ENCODE data around the gene UGGT2. TPM values are rescaled to one million over a fixed set of nuclear protein-coding genes. Genes with fewer than 3 reads are reported as not detected.

UGGT2 gene
- total RNA-seq, 2 experiments from 2014 or later = 1.8 TPM; not detected in 1

GRCh38 chr13:95906999-95907398 is 146.2 kb downstream of the UGGT2 start:
- H3K27ac ChIP-seq (ENCODE audit: low read depth, low read length, poor library complexity, severe bottlenecking) = no peak overlapping the region
- no peaks in the 10 kb centered on the region for H4K20me1 ChIP-seq (ENCODE audit: insufficient read depth, low read length)
- H3K36me3 ChIP-seq (ENCODE audit: insufficient read depth, low read length) = no peaks in the 10 kb centered on the region
- no peaks in the 10 kb centered on the region for H3K79me2 ChIP-seq (ENCODE audit: insufficient read depth, low read depth, low read length)
- no peak overlapping the region for H3K4me2 ChIP-seq (ENCODE audit: low read length)
- ChIA-PET POLR2A (no interaction called here), CTCF (ENCODE audit: unreplicated experiment) (no interaction called here)
- H3K9me2 ChIP-seq (ENCODE audit: insufficient read depth, low read length) = no peaks in the 10 kb centered on the region
- intact Hi-C loops (cut with micrococcal nuclease; ENCODE audit: unreplicated experiment) = no loop called here
- no peak overlapping the region for H3K4me3 ChIP-seq (ENCODE audit: low read depth, low read length, poor library complexity, severe bottlenecking)
- H3K4me1 ChIP-seq (ENCODE audit: insufficient read depth, low read length, poor library complexity, severe bottlenecking) = no peaks in the 10 kb centered on the region
- DNase-seq (ENCODE audit: low spot score) = no peak
- no TSS peak for BruUV-seq (replicated peaks)
- H3K9me3 ChIP-seq (ENCODE audit: low read length) = no peaks in the 10 kb centered on the region
- no peak overlapping the region for H2AFZ ChIP-seq (ENCODE audit: low read length)
- TF ChIP-seq CTCF (conservative IDR thresholded peaks at IDR 0.05; ENCODE audit: low read length) = no peak
- no peak for TF ChIP-seq EZH2phosphoT487 (IDR thresholded peaks at IDR 0.05; ENCODE audit: borderline replicate concordance, low read depth, low read length)

- CTCF ChIA-PET (ENCODE audit: unreplicated experiment) = no interaction called here
- Histone ChIP-seq H3K4me2 (ENCODE audit: low read length) (no peak overlapping the region), H3K27ac (ENCODE audit: low read depth, low read length, poor library complexity, severe bottlenecking) (no peak overlapping the region), H3K4me1 (ENCODE audit: insufficient read depth, low read length, poor library complexity, severe bottlenecking) (no peaks in the 10 kb centered on the region), H3K9me2 (ENCODE audit: insufficient read depth, low read length) (no peaks in the 10 kb centered on the region), H3K36me3 (ENCODE audit: insufficient read depth, low read length) (no peaks in the 10 kb centered on the region), H3K4me3 (ENCODE audit: low read depth, low read length, poor library complexity, severe bottlenecking) (no peak overlapping the region), H4K20me1 (ENCODE audit: insufficient read depth, low read length) (no peaks in the 10 kb centered on the region), H3K9me3 (ENCODE audit: low read length) (no peaks in the 10 kb centered on the region), H2AFZ (ENCODE audit: low read length) (no peak overlapping the region), H3K79me2 (ENCODE audit: insufficient read depth, low read depth, low read length) (no peaks in the 10 kb centered on the region)
- DNase-seq (ENCODE audit: low spot score) = no peak
- intact Hi-C loops (cut with micrococcal nuclease; ENCODE audit: unreplicated experiment) = no loop called here
- BruUV-seq (replicated peaks) = no TSS peak
- TF ChIP-seq EZH2phosphoT487 (IDR thresholded peaks at IDR 0.05; ENCODE audit: borderline replicate concordance, low read depth, low read length) (no peak), CTCF (conservative IDR thresholded peaks at IDR 0.05; ENCODE audit: low read length) (no peak)
- POLR2A ChIA-PET = interaction anchor here (0.7 kb wide), 1 partner anchor 1357 kb away, joined by 3 read pairs; no protein-coding TSS in a partner anchor
Measured at GRCh38 chr13:95903569-95903968, 149.6 kb downstream of the UGGT2 start.

GRCh38 chr13:95902741-95903140 is 150.5 kb downstream of the UGGT2 start:
- Histone ChIP-seq H3K9me2 (ENCODE audit: insufficient read depth, low read length) (no peaks in the 10 kb centered on the region), H3K4me1 (ENCODE audit: insufficient read depth, low read length, poor library complexity, severe bottlenecking) (no peaks in the 10 kb centered on the region), H3K27ac (ENCODE audit: low read depth, low read length, poor library complexity, severe bottlenecking) (no peak overlapping the region), H3K36me3 (ENCODE audit: insufficient read depth, low read length) (no peaks in the 10 kb centered on the region), H3K4me2 (ENCODE audit: low read length) (no peak overlapping the region), H3K4me3 (ENCODE audit: low read depth, low read length, poor library complexity, severe bottlenecking) (no peak overlapping the region), H4K20me1 (ENCODE audit: insufficient read depth, low read length) (no peaks in the 10 kb centered on the region), H3K79me2 (ENCODE audit: insufficient read depth, low read depth, low read length) (no peaks in the 10 kb centered on the region), H2AFZ (ENCODE audit: low read length) (no peak overlapping the region), H3K9me3 (ENCODE audit: low read length) (no peaks in the 10 kb centered on the region)
- intact Hi-C loops (cut with micrococcal nuclease; ENCODE audit: unreplicated experiment) = no loop called here
- BruUV-seq (replicated peaks) = no TSS peak
- DNase-seq (ENCODE audit: low spot score) = no peak
- ChIA-PET POLR2A (interaction anchor here (0.7 kb wide), 1 partner anchor 1357 kb away, joined by 3 read pairs; no protein-coding TSS in a partner anchor), CTCF (ENCODE audit: unreplicated experiment) (no interaction called here)
- TF ChIP-seq CTCF (conservative IDR thresholded peaks at IDR 0.05; ENCODE audit: low read length) = no peak
- TF ChIP-seq EZH2phosphoT487 (IDR thresholded peaks at IDR 0.05; ENCODE audit: borderline replicate concordance, low read depth, low read length) = no peak

Measured in OCI-LY7 (cell line).